Lung (tissue), 12 donors: Measurements from ENCODE around the gene DSE. TPM values are rescaled to one million over a fixed set of nuclear protein-coding genes. Genes with fewer than 3 reads are reported as not detected.

ENCODE experiments used
- ATAC-seq: fragments of 200-7000 bp; cut with Tn5 transposase; one replicate; pipeline ENCODE4 v1.9.1; 2020; ENCODE audit warnings: moderate number of reproducible peaks; ENCODE audit not compliant: insufficient read depth, low FRiP score
- DNase-seq, 3 donors: peaks; one replicate each; pipeline ENCODE4 v3.0.0-alpha.2; 2013 to 2017
- H3K27ac ChIP-seq, 2 donors: one replicate each; pipeline ENCODE4 v1.5.1; 2013; ENCODE audit warnings: mild to moderate bottlenecking in 2 of 2, moderate library complexity in 2 of 2, control low read depth in 1 of 2, inconsistent platforms in 1 of 2, low read depth in 1 of 2, low read length in 1 of 2
- H3K27me3 ChIP-seq, 3 donors: one replicate each; pipeline ENCODE4 v1.5.1; 2013; ENCODE audit warnings: low read length in 2 of 3; ENCODE audit not compliant: control insufficient read depth in 3 of 3, insufficient read depth in 3 of 3
- H3K36me3 ChIP-seq, 4 donors: one replicate each; pipeline ENCODE4 v1.5.1; 2013; ENCODE audit warnings: low read length in 4 of 4, mild to moderate bottlenecking in 1 of 4, moderate library complexity in 1 of 4; ENCODE audit not compliant: control insufficient read depth in 4 of 4, insufficient read depth in 4 of 4
- H3K4me1 ChIP-seq, 5 donors: one replicate each; pipeline ENCODE4 v1.5.1; 2013; ENCODE audit warnings: low read length in 5 of 5, mild to moderate bottlenecking in 2 of 5, moderate library complexity in 1 of 5; ENCODE audit not compliant: control insufficient read depth in 5 of 5, insufficient read depth in 5 of 5
- H3K4me3 ChIP-seq: one replicate; pipeline ENCODE4 v1.5.1; 2013; ENCODE audit warnings: mild to moderate bottlenecking, control low read depth, moderate library complexity
- H3K9ac ChIP-seq, 2 donors: one replicate each; pipeline ENCODE4 v1.5.1; 2013; ENCODE audit warnings: low read length in 2 of 2, control low read depth in 1 of 2; ENCODE audit not compliant: insufficient read depth in 1 of 2
- H3K9me3 ChIP-seq, 4 donors: one replicate each; pipeline ENCODE4 v1.5.1; 2013; ENCODE audit warnings: low read length in 3 of 4, mild to moderate bottlenecking in 1 of 4, moderate library complexity in 1 of 4; ENCODE audit not compliant: control insufficient read depth in 4 of 4, insufficient read depth in 3 of 4
- CTCF ChIP-seq: IDR thresholded peaks from 2 replicates; pipeline ENCODE4 v1.5.1; 2012; ENCODE audit warnings: mild to moderate bottlenecking; ENCODE audit errors: control extremely low read depth, extremely low read depth
- WGBS, 2 donors: extraction: QIAGEN DNeasy Blood & Tissue Kit; methylation state at CpG; one replicate each; pipeline ENCODE4 v1.1.7; 2013; 5-methylcytosine and 5-hydroxymethylcytosine counted together
- polyA plus RNA-seq, 2 donors: library from polyadenylated mRNA; stranded (reverse); fragments of 200-250 nt; gene quantifications; one replicate each; pipeline ENCODE4 v1.2.1, GENCODE V29; 2013
- total RNA-seq, 2 donors: library from RNA; depleted of rRNA in 1 of 2; stranded (reverse); fragments of >200 nt in 1 of 2; gene quantifications; one replicate each; pipeline ENCODE4 v1.2.1, GENCODE V29; 2014 to 2021
- donor health status: control.
- donor health status: control.
- donor health status: Bipolar disorder and iron deficiency.
- donor health status: healthy.
- donor health status: DM: yes; HTN: yes; CAD: no.

DSE gene
- total and polyA plus RNA-seq, 4 donors: 5.4 to 46.9 (median 42.4) TPM

GRCh38 chr6:116326181-116326671 lies 44.5 kb upstream of the DSE start:
- Histone ChIP-seq H3K9me3 (no peaks in the 10 kb centered on the region), H3K27me3 (no peaks in the 10 kb centered on the region), H3K4me3 (no peak overlapping the region), H3K4me1 (peaks cover 0 to 37% (median 12%) of the 10 kb centered on the region in 5 donors), H3K36me3 (no peaks in the 10 kb centered on the region), H3K27ac (no peak overlapping the region), H3K9ac (no peak overlapping the region)
- ATAC-seq (no peak), DNase-seq (peak in 2 of 3 donors; percentile 59 to 65)
- TF ChIP-seq CTCF: no peak
- WGBS, 2 donors: 83% methylated on average over 7 of the region's 7 CpGs

DNA sequence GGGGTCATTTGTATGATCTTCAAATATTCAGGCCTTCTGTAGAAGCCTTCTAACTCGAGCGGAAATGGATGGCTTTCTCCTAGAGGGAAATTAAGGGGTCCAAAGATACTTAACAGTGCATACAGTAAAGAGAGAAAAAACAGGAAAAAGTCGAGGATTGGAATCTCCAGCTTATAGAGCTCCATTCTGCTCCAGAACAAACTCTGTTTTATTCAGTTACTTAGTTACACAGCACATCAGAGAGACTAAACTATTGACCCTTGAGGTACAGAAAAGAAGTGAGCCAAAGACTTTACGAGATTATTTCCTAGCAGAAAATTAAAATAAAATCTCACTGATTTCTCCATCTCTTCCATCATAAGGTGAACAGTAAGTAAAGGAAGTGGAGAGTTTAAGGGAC lies 43.8 kb upstream of the DSE start:
- Histone ChIP-seq H3K36me3 (no peaks in the 10 kb centered on the region), H3K27me3 (no peaks in the 10 kb centered on the region), H3K9ac (peak overlapping the region in 1 of 2 donors; percentile 54), H3K4me1 (peaks cover 0 to 37% (median 12%) of the 10 kb centered on the region in 5 donors), H3K27ac (peak overlapping the region in 1 of 2 donors; percentile 60), H3K4me3 (no peak overlapping the region), H3K9me3 (no peaks in the 10 kb centered on the region)
- DNase-seq: peak in 2 of 3 donors; percentile 25 to 62
- TF ChIP-seq CTCF: no peak
- 77 to 88% methylated on average over 4 of the region's 4 CpGs for WGBS, 2 donors
- no peak for ATAC-seq

- Histone ChIP-seq H3K4me3 (no peak overlapping the region), H3K9me3 (no peaks in the 10 kb centered on the region), H3K36me3 (no peaks in the 10 kb centered on the region), H3K27me3 (no peaks in the 10 kb centered on the region), H3K4me1 (peaks cover 0 to 37% (median 12%) of the 10 kb centered on the region in 5 donors), H3K27ac (peak overlapping the region in 1 of 2 donors; percentile 65), H3K9ac (no peak overlapping the region)
- 66 to 73% methylated on average over 6 of the region's 6 CpGs for whole genome bisulfite sequencing, 2 donors
- no peak for TF ChIP-seq CTCF
- peak in 2 of 3 donors; percentile 55 to 65 for DNase-seq
- ATAC-seq: no peak
Observed at GRCh38 chr6:116327803-116328527, 42.8 kb upstream of the DSE start.
